WTC11 (cell line): ENCODE measurements around the gene CCDC178.

Experiments used
- JUN ChIP-seq: sonication (generic); formaldehyde crosslinking; IDR thresholded peaks from 2 replicates; pipeline ENCODE4 v1.8.0; 2023; ENCODE audit warnings: mild to moderate bottlenecking, missing genetic modification reagents
- NR1H2 ChIP-seq: sonication (generic); formaldehyde crosslinking; IDR thresholded peaks from 2 replicates; pipeline ENCODE4 v1.9.0; 2021; ENCODE audit warnings: mild to moderate bottlenecking, moderate library complexity, missing genetic modification reagents
- OVOL2 ChIP-seq: fragments of 250-450 bp; sonication (Bioruptor Pico); IDR thresholded peaks from 2 replicates; pipeline ENCODE4 v1.9.0; 2021; ENCODE audit warnings: mild to moderate bottlenecking, borderline replicate concordance
- TF ChIP-seq, protein P1 (sequence below): sonication (generic); formaldehyde crosslinking; IDR thresholded peaks from 2 replicates; pipeline ENCODE4 v1.8.1; 2022; ENCODE audit warnings: missing genetic modification reagents, borderline replicate concordance
- TF ChIP-seq, protein P2 (sequence below): sonication (generic); formaldehyde crosslinking; conservative IDR thresholded peaks from 2 replicates; pipeline ENCODE4 v1.8.1; 2022; ENCODE audit warnings: mild to moderate bottlenecking, missing genetic modification reagents
- TF ChIP-seq, protein P3 (sequence below): fragments of 200-600 bp; IDR thresholded peaks from 2 replicates; pipeline ENCODE4 v1.8.0; 2022; ENCODE audit warnings: antibody characterized with exemption
- TF ChIP-seq, protein P4 (sequence below): sonication (generic); formaldehyde crosslinking; IDR thresholded peaks from 2 replicates; pipeline ENCODE4 v1.8.1; 2023; ENCODE audit warnings: mild to moderate bottlenecking, missing genetic modification reagents, moderate library complexity
- TF ChIP-seq, protein P5 (sequence below): sonication (generic); formaldehyde crosslinking; IDR thresholded peaks from 2 replicates; pipeline ENCODE4 v1.8.0; 2023; ENCODE audit warnings: missing genetic modification reagents

DNA sequence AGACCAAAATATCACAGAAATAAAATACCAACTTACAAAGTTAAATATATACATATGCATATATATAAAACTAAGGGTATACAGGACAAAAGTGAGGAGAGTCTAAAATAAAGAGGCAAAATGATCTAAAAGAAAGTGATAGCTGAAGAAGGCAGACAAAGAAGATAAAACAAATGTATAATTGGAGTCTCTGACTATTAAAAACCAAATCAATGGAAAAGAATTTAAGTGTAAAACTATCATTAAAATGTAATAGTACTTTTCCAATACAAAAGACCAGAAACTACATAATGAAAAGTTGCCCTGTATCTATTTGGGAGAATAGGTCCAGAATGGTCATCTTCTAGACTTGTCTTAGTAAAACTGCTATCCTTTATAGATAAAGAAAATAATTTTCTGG, 400.3 kb downstream of the CCDC178 start:
- TF ChIP-seq, protein P1, sequence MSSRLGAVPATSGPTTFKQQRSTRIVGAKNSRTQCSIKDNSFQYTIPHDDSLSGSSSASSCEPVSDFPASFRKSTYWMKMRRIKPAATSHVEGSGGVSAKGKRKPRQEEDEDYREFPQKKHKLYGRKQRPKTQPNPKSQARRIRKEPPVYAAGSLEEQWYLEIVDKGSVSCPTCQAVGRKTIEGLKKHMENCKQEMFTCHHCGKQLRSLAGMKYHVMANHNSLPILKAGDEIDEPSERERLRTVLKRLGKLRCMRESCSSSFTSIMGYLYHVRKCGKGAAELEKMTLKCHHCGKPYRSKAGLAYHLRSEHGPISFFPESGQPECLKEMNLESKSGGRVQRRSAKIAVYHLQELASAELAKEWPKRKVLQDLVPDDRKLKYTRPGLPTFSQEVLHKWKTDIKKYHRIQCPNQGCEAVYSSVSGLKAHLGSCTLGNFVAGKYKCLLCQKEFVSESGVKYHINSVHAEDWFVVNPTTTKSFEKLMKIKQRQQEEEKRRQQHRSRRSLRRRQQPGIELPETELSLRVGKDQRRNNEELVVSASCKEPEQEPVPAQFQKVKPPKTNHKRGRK (CRISPR knock-in tag), result no peak
- TF ChIP-seq, protein P2, sequence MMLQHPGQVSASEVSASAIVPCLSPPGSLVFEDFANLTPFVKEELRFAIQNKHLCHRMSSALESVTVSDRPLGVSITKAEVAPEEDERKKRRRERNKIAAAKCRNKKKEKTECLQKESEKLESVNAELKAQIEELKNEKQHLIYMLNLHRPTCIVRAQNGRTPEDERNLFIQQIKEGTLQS, result no peak
- TF ChIP-seq, protein P3, sequence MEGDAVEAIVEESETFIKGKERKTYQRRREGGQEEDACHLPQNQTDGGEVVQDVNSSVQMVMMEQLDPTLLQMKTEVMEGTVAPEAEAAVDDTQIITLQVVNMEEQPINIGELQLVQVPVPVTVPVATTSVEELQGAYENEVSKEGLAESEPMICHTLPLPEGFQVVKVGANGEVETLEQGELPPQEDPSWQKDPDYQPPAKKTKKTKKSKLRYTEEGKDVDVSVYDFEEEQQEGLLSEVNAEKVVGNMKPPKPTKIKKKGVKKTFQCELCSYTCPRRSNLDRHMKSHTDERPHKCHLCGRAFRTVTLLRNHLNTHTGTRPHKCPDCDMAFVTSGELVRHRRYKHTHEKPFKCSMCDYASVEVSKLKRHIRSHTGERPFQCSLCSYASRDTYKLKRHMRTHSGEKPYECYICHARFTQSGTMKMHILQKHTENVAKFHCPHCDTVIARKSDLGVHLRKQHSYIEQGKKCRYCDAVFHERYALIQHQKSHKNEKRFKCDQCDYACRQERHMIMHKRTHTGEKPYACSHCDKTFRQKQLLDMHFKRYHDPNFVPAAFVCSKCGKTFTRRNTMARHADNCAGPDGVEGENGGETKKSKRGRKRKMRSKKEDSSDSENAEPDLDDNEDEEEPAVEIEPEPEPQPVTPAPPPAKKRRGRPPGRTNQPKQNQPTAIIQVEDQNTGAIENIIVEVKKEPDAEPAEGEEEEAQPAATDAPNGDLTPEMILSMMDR, result no peak
- TF ChIP-seq, protein P4, sequence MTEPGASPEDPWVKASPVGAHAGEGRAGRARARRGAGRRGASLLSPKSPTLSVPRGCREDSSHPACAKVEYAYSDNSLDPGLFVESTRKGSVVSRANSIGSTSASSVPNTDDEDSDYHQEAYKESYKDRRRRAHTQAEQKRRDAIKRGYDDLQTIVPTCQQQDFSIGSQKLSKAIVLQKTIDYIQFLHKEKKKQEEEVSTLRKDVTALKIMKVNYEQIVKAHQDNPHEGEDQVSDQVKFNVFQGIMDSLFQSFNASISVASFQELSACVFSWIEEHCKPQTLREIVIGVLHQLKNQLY (CRISPR knock-in tag), result no peak
- TF ChIP-seq NR1H2 (CRISPR knock-in tag) (no peak), OVOL2 (CRISPR knock-in tag) (no peak), JUN (CRISPR knock-in tag) (no peak)
- TF ChIP-seq, protein P5, sequence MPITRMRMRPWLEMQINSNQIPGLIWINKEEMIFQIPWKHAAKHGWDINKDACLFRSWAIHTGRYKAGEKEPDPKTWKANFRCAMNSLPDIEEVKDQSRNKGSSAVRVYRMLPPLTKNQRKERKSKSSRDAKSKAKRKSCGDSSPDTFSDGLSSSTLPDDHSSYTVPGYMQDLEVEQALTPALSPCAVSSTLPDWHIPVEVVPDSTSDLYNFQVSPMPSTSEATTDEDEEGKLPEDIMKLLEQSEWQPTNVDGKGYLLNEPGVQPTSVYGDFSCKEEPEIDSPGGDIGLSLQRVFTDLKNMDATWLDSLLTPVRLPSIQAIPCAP (CRISPR knock-in tag), result no peak
